Heart left ventricle (tissue), 13 donors: ENCODE data around the gene C15orf39.
"Not testable (repeated sequence)": the region's sequence is repeated elsewhere in the genome, so short reads cannot be mapped to it uniquely, and the experiment has no call there.

Experiments
- POLR2A ChIP-seq, 2 donors: fragments of 450-650 bp; IDR thresholded peaks; one replicate each; pipeline ENCODE4 v1.6.1; 2017; ENCODE audit warnings: antibody characterized with exemption in 2 of 2, mild to moderate bottlenecking in 2 of 2, moderate library complexity in 2 of 2
- TF ChIP-seq, protein P1 (sequence below), 12 donors: fragments of 200-600 bp; sonication (generic) in 4 of 12; IDR thresholded peaks; one replicate each; pipeline versions ENCODE4 v1.5.0 to v1.8.0; 2018 to 2022; ENCODE audit warnings: antibody characterized with exemption in 12 of 12, mild to moderate bottlenecking in 5 of 12
- donor health status: ischemic (EF 13 %, LVEDD 7.1; RV severe dilation, severe dysfunction).
- donor health status: DM: no; HTN: yes; CAD: no.
- donor health status: DM: no; HTN: no; CAD: no.
- donor health status: ischemic (EF 25% LVEDD 6.9; RV normal size, moderate dysfunction).
- donor health status: ischemic (EF 25% LVEDD 5.7; RV mildly dilated, moderate dysfunction).
- donor health status: ischemic (EF 35%, LVEDD 5.7; RV mildly dilated, moderate dysfunction).
- donor health status: nonischemic (EF 11% LVEDD 7.7; RV severe dilation, severe dysfunction).
- donor health status: DM: yes; HTN: yes; CAD: no.
- donor health status: PGD.
- donor health status: ischemic (EF 29% LVEDD 5.4; RV normal size, mild dysfunction).
- donor health status: nonischemic (EF 23%, LVEDD 6.1; RV moderate dilation, normal function).

- TF ChIP-seq, protein P1, sequence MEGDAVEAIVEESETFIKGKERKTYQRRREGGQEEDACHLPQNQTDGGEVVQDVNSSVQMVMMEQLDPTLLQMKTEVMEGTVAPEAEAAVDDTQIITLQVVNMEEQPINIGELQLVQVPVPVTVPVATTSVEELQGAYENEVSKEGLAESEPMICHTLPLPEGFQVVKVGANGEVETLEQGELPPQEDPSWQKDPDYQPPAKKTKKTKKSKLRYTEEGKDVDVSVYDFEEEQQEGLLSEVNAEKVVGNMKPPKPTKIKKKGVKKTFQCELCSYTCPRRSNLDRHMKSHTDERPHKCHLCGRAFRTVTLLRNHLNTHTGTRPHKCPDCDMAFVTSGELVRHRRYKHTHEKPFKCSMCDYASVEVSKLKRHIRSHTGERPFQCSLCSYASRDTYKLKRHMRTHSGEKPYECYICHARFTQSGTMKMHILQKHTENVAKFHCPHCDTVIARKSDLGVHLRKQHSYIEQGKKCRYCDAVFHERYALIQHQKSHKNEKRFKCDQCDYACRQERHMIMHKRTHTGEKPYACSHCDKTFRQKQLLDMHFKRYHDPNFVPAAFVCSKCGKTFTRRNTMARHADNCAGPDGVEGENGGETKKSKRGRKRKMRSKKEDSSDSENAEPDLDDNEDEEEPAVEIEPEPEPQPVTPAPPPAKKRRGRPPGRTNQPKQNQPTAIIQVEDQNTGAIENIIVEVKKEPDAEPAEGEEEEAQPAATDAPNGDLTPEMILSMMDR (IDR thresholded peaks at IDR 0.05): not testable (repeated sequence)
- TF ChIP-seq POLR2A (IDR thresholded peaks at IDR 0.05): not testable (repeated sequence)
These were observed 57.1 kb downstream of the C15orf39 start for GRCh38 chr15:75258620-75259343.
